ENCODE measurements around the gene STIMATE.

The STIMATE gene

GRCh38 chr3:52817221-52817620 lies 80.1 kb downstream of the STIMATE start:
- no peak for DNase-seq (ENCODE audit: low read depth in 2 of 2)

- DNase-seq (ENCODE audit: low read depth in 2 of 2), result no peak
Measured at GRCh38 chr3:52816654-52817053, 80.7 kb downstream of the STIMATE start.

- DNase-seq (ENCODE audit: low read depth in 2 of 2), result no peak
Measured at GRCh38 chr3:52816199-52816598, 81.1 kb downstream of the STIMATE start.

- no peak for DNase-seq (ENCODE audit: low read depth in 2 of 2)
Measured at GRCh38 chr3:52813810-52814209, 83.5 kb downstream of the STIMATE start.

GRCh38 chr3:52811452-52812011 lies 85.8 kb downstream of the STIMATE start:
- DNase-seq (ENCODE audit: low read depth in 2 of 2), result no peak

GRCh38 chr3:52810923-52811322 lies 86.4 kb downstream of the STIMATE start:
- DNase-seq (ENCODE audit: low read depth in 2 of 2), result no peak

GRCh38 chr3:52809662-52810377 lies 87.5 kb downstream of the STIMATE start:
- no peak for DNase-seq (ENCODE audit: low read depth in 2 of 2)

- no peak for DNase-seq (ENCODE audit: low read depth in 2 of 2)
Measured at GRCh38 chr3:52809149-52809548, 88.2 kb downstream of the STIMATE start.

GRCh38 chr3:52805270-52806039 lies 91.9 kb downstream of the STIMATE start:
- no peak for DNase-seq (ENCODE audit: low read depth in 2 of 2)

- DNase-seq (ENCODE audit: low read depth in 2 of 2), result no peak
Measured at GRCh38 chr3:52801839-52802238, 95.5 kb downstream of the STIMATE start.

- no peak for DNase-seq (ENCODE audit: low read depth in 2 of 2)
Measured at GRCh38 chr3:52800079-52800478, 97.3 kb downstream of the STIMATE start.

GRCh38 chr3:52798978-52799476 lies 98.3 kb downstream of the STIMATE start:
- peak in 1 of 2 donors; percentile 5 for DNase-seq (ENCODE audit: low read depth in 2 of 2)

- DNase-seq (ENCODE audit: low read depth in 2 of 2), result no peak
Measured at GRCh38 chr3:52798376-52798977, 98.9 kb downstream of the STIMATE start.

- no peak for DNase-seq (ENCODE audit: low read depth in 2 of 2)
Measured at GRCh38 chr3:52796411-52796810, 100.9 kb downstream of the STIMATE start.

- DNase-seq (ENCODE audit: low read depth in 2 of 2), result no peak
Measured at GRCh38 chr3:52795298-52795900, 101.9 kb downstream of the STIMATE start.

GRCh38 chr3:52794612-52795099 lies 102.7 kb downstream of the STIMATE start, which contains the start of gene ITIH3:
Gene ITIH3, plus strand, starts transcription at chr3:52794796. Its CDS starts 8 bp downstream, at chr3:52794804.
- DNase-seq (ENCODE audit: low read depth in 2 of 2), result no peak

GRCh38 chr3:52793702-52794611 lies 103.4 kb downstream of the STIMATE start:
- no peak for DNase-seq (ENCODE audit: low read depth in 2 of 2)

- no peak for DNase-seq (ENCODE audit: low read depth in 2 of 2)
Measured at GRCh38 chr3:52792961-52793695, 104.2 kb downstream of the STIMATE start.

GRCh38 chr3:52792413-52792812 lies 104.9 kb downstream of the STIMATE start:
- no peak for DNase-seq (ENCODE audit: low read depth in 2 of 2)

GRCh38 chr3:52791928-52792327 lies 105.4 kb downstream of the STIMATE start:
- no peak for DNase-seq (ENCODE audit: low read depth in 2 of 2)
